Activated CD4-positive, CD25-positive, alpha-beta regulatory T cell treated with anti-CD3 and anti-CD28 coated beads, Interleukin-2, amount 50 U/mL, for 16 hours (primary cell): Measurements from ENCODE around the gene NUP210L.
"Not testable (repeated sequence)": the region's sequence is repeated elsewhere in the genome, so short reads cannot be mapped to it uniquely, and the experiment has no call there.

ENCODE experiments used
- DNase-seq: peaks from one replicate; pipeline ENCODE4 v3.0.0-alpha.2; 2020; ENCODE audit warnings: low read depth, low spot score

NUP210L gene

GRCh38 chr1:154170547-154171222 lies 15.8 kb upstream of the NUP210L start:
- DNase-seq, result peak; percentile 36

GRCh38 chr1:154167461-154167860 lies 12.6 kb upstream of the NUP210L start:
- DNase-seq, result no peak

DNA sequence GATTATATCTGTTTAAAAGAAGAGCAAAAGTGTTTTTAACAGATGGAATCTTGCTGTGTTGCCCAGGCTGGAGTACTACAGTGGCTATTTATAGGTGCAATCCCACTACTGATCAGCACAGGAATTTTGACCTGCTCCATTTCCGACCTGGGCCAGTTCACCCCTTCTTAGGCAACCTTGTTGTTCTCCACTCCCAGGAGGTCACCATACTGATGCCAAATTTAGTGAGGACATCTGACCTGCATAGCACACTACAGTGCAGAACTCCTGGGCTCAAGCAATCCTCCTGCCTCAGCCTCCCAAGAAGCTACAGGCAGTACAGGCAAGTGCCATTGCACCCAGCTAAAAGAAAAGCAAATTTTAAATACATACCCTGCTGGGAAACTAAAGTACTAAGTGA lies 11.3 kb upstream of the NUP210L start:
- DNase-seq, result no peak

GRCh38 chr1:154159554-154159953 lies 4.7 kb upstream of the NUP210L start:
- no peak for DNase-seq

DNA sequence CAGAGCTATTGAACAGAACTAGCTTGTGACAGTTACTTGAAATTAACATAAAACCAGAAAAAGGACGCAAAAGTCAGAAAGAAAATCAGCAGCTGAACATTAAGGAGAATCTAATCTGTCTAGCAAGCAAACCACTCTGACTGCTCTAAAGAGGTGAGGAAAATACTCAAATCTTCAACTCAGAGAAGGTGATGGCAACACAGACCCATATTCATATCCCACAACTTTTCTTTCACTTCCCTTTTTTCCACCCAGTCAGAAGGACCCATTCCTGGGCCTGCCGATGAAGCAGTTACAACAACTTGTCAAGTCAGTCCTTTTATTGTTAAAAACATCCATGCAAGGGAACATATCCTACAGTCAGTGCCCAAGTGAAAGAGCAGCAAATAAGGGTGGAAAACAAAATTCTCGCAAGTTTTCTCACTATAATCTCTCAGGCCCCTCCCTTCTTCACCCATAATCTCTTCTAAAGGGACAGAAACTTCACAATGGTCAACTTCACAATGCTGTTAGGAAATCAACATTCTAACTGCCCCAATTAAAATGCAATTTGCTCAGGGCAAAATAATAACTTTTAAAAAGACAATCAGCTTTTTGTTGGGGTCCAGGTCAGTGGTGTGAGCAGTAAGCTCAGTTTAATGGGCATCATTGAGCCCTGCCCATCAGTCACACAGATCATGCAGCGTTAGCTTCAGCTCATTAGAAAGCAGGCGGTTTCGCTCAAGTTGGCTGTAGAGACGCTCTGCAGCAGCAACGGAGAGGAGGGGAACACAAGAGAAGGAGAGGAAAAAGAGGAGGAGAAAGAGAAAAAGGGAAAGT lies 3.6 kb upstream of the NUP210L start:
- no peak for DNase-seq

- peak; percentile 61 for DNase-seq
Observed at GRCh38 chr1:154157520-154158306, 2.8 kb upstream of the NUP210L start.

- DNase-seq, result no peak
Observed at GRCh38 chr1:154155251-154155650, 378 bp upstream of the NUP210L start.

DNA sequence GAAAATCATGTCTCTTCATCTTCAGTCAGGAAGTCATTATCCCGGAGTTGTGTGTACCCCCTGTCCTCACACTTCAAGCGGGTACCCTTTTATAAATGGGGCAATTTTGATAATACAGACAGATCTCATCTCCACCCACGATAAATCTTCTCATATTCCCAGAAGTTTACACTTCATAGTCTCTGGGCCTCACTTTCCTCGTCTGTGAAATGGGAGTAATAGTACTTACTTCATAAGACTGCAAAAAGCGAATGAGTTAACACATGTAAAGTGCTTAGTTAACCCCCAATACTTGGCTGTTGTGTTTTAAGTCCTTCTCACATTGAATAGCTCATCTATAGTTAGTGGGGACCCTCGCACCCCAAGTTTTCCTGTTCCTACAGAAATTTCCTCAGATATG lies 820 bp downstream of the NUP210L start:
- DNase-seq, result no peak

DNA sequence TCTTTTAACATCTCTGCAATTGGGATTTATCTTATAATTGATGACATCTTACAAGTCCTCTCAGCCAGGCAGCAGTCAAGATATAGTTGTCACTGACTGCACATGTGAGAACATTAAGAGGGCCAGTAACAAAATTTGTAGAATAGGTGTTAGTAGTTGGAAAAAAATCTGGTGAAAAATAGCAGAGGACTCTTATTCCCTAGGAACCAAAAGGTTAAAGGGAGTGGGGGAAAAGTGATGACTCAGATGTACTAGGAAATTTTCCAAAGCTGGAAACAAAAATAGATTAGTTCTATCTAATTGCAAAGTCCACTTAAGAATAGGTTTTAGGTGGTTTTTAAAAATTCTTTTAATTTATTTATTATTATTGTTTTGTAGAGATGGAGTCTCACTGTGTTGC lies 3.6 kb downstream of the NUP210L start:
- no peak for DNase-seq

DNA sequence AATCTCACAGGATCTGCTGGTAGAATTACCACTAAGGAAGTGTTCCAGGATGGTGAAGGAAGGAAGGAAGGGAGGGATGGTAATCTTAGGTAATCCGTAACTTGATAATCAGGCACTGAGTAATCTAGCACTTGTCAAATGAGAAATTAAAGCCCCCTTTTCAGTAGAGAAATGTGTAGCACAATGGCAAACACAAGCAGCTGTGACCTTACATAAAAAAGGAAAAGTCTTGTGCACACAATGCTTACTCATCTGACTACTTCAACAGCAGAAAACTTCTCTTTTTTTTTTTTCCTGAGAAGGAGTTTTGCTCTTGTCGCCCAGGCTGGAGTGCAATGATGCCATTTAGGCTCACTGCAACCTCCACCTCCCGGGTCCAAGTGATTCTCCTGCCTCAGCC lies 6.1 kb downstream of the NUP210L start:
- no peak for DNase-seq

- not testable (repeated sequence) for DNase-seq
Observed at GRCh38 chr1:154147505-154147904, 7.4 kb downstream of the NUP210L start.

GRCh38 chr1:154145986-154146385 lies 8.9 kb downstream of the NUP210L start:
- DNase-seq, result no peak

DNA sequence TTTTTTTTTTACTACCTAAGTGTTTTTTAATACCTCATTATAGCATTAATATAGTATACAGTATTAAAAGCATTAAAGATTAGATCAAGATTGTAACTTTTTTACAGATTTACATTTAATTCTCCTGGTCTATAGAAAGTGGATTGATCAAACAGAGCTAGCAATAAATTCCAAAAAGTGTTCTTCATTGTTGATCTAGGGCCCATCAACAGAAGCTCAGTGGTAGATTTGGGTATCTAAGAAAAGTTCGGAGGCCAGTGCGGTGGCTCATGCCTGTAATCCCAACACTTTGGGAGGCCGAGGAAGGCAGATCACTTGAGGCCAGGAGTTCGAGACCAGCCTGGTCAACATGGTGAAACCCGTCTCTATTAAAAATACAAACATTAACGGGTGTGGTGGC lies 12.5 kb downstream of the NUP210L start:
- DNase-seq, result no peak

DNA sequence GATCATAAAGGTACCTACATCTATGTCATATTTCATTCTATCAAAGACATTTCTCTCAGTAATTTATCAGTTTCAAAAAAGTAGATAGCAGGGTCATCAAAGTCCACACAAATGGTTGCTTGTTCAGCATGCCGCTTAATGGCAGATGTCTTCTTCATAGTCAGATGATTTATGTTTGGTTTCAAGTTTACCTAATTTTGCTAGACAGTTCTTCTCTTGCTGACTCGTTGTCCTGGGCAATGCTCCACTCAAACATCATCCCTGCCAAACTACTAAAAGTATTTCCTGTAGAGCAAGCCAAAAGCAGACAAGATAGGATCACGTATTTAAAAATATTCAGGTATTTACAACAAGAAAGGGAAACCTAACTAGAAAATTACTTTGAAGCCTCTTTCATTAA lies 13.6 kb downstream of the NUP210L start:
- DNase-seq, result no peak

- no peak for DNase-seq
Observed at GRCh38 chr1:154137888-154138287, 17.0 kb downstream of the NUP210L start.

DNA sequence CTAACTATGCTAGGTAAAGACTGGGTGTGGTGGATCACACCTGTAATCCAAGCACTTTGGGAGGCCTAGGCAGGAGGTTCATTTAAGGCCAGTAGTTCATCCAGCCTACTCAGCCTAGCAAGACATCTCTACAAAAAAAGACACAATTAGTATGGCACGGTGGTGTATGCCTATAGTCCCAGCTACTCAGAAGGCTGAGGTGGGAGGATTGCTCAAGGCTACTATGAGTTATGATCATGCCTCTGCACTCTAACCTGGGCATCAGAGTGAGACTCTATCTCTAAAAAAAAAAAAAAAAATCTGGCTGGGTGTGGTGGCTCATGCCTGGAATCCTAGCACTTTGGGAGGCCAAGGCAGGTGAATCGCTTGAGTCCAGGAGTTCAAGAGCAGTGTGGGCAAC lies 21.6 kb downstream of the NUP210L start:
- DNase-seq, result no peak

DNA sequence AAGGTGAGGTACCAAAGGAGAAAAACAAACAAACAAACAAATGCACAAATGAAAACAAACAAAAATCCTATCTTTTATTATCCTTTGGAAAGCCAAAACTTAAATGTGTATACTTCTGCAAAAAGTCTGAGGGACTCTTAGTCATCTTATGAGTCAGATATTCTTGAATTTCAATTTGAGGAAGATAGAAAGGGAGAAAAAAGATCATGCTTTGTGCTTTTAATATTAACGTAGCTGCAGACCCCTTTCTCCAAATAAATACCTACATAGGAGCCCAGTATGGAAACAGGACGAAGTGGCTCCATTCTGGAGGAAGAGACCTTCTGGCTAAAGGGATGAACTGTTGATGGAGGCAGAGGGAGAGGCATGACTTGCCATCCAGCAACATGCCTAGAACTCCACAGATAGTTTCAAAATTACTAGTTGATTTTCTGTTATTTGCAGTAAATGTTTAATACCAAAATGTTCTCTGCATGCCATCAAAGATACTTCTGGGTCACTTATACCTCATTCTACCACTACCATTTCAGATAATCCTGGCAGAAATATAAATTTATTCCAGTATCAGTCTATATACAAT lies 25.4 kb downstream of the NUP210L start:
- DNase-seq, result no peak

DNA sequence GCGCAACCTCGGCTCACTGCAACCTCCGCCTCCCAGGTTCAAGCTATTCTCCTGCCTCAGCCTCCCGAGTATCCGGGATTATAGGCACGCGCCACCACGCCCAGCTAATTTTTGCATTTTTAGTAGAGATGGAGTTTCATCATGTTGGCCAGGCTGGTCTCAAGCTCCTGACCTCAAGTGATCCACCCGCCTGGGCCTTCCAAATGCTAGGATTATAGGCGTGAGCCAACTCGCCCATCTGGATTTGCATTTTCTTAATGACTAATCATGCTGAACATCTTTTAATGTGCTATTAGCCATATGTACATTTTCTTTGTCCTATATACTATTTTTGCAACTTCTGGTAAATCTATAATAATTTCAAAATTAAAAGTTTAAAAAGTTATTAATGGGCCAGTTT lies 31.7 kb downstream of the NUP210L start:
- not testable (repeated sequence) for DNase-seq

- DNase-seq, result no peak
Observed at GRCh38 chr1:154117642-154118041, 37.2 kb downstream of the NUP210L start.

DNA sequence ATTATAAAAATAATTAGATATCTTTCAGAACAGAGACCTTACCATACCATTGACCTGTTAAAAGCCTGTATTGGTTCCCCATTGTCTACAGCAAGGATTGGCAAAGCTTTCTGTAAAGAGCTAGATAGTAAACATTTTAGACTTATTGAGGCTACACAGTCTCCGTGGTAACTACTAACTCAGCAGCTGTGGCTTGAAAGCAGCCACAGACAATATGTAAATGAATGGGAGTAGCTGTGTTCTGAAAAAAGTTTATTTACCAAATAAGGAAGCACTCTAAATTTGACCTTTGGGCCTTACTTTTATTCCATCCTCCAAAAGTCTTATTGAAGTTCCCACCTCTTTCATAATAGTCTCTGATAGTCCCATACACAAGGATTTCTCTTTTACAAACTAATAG lies 39.7 kb downstream of the NUP210L start:
- no peak for DNase-seq

- DNase-seq, result no peak
Observed at GRCh38 chr1:154104433-154105082, 50.3 kb downstream of the NUP210L start.

- DNase-seq, result not testable (repeated sequence)
Observed at GRCh38 chr1:154100141-154100540, 54.7 kb downstream of the NUP210L start.
